CD1c-positive myeloid dendritic cell (primary cell): ENCODE data around the gene NRG4.
"Not testable (repeated sequence)": the region's sequence is repeated elsewhere in the genome, so short reads cannot be mapped to it uniquely, and the experiment has no call there.

Source experiments
- DNase-seq: peaks from one replicate; pipeline ENCODE4 v3.0.0-alpha.2; 2016; ENCODE audit errors: extremely low spot score

The NRG4 gene

DNA sequence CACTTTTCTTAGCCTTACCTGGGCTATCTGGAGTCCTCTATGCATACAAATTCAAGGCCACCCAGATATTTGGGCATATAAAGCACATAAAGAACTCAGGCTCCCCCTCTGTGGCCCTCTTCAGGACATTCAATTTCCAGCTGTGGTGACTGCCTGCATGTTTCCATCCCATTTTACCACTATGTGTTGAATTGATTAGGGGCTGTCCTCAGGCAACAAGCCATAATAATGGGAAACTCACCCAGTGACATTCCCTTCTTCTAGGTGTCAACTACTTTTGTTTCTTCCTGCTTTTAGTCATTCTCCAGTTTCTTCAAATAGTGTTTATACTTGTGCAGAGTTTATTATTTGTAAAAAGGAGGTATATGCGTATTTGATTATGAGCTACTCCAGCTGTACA lies 18.0 kb downstream of the NRG4 start:
- no peak for DNase-seq

GRCh38 chr15:75992897-75993296 lies 19.3 kb downstream of the NRG4 start:
- no peak for DNase-seq

- DNase-seq = no peak
These were observed 22.3 kb downstream of the NRG4 start for GRCh38 chr15:75989875-75990274.

DNA sequence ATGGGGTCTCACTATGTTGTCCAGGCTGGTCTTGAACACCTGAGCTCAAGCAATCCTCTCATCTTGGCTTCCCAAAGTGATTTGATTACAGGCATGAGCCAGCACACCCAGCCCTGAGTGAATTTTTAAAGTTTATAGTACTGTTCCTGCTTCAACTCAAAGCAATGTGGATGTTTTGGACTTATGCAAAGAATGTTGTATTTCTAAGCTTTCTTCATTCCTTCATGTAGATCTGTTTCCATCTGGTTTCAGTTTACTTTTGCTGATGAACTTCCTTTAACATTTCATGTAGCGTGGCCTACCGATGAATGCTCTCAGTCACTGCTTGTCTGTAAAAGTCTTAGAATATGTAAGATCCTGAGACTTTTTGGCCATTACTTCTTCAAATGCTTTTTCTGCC lies 23.2 kb downstream of the NRG4 start:
- DNase-seq = no peak

- no peak for DNase-seq
These were observed 26.3 kb downstream of the NRG4 start for GRCh38 chr15:75985971-75986370.

DNA sequence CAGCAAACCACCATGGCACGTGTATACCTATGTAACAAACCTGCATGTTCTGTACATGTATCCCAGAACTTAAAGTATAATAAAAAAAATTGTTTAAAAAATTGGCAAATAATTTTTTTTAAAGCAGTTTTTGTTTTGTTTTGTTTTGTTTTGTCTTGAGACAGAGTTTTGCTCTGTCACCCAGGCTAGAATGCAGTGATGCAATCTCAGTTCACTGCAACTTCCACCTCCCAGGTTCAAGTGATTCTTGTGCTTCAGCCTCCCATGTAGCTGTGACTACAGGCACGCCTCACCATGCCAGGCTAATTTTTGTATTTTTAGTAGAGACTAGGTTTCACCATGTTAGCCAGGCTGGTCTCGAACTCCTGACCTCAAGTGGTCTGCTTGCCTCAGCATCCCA lies 27.5 kb downstream of the NRG4 start:
- DNase-seq = not testable (repeated sequence)

DNA sequence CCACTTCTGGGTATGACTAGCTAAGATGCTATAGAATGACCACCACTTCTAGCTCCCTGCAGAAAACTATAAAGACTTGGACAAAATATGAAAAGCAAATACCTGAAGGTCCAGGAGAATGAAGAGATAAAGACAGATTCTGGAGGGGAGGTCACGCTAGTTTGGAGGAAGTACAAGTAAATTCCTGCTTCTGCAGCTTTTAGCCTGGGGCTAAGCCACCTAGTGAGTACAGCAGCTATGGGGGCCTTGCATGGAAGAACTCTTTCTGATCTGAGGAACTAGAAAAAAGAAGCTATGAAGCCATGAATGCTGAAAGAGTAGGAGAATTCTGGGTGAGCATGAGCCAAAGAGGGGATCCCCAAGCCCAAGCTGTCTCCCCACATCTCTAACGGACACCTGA lies 29.8 kb downstream of the NRG4 start:
- DNase-seq = no peak

DNA sequence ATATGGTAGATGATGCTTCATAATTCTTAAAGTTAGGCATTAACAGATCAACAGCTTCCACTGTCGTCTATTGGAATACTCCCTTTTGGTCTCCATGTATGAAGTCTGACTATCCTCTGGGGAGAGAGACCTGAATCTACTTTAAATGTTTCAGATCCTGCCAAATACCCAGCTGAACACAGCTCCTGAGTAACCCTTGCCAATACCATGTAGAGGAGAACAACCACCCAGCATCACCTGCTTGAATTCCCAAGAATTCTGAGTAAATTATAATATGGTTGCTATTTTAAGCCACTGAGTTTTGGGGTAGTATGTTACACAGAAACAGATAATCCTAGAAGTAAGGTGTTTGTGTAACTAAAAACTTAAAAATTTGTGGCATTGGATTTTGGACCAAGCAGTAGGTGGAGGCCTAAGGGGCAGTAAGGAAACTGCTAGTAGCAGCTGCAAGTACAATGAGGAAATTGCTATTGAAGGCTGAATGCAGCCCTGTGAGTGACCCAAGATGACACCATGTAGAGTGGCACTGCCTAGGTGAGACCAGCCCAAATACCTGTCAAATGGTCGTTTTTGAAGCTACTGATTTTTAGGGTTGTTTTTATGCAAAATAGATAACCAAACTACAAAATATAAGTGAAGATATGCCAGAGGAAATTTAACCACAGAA lies 30.9 kb downstream of the NRG4 start:
- no peak for DNase-seq

- not testable (repeated sequence) for DNase-seq
These were observed 35.5 kb downstream of the NRG4 start for GRCh38 chr15:75976766-75977165.

- no peak for DNase-seq
These were observed 46.2 kb downstream of the NRG4 start for GRCh38 chr15:75966073-75966472.

- DNase-seq = no peak
These were observed 50.9 kb downstream of the NRG4 start for GRCh38 chr15:75961331-75961730.

DNA sequence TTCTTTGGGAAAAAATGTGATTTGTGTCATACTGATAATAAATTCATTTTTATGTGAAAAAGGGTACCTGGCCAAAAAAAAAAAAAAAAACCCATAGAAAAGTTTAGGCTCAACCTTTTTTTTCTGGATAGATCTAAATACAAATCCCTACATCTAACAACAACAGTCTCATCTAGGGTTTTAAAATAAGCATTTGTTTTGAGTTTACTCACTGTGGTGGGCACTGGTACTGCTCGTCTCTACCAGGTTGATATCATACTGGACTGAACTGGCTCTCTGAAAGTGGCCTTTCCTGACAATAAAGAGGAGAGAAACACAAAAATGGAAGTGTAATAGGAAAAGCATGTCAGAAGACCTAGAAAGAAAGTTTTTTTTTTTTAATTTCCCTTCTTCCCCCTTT lies 56.5 kb downstream of the NRG4 start:
- DNase-seq = no peak

GRCh38 chr15:75952525-75952924 lies 59.7 kb downstream of the NRG4 start:
- no peak for DNase-seq

DNA sequence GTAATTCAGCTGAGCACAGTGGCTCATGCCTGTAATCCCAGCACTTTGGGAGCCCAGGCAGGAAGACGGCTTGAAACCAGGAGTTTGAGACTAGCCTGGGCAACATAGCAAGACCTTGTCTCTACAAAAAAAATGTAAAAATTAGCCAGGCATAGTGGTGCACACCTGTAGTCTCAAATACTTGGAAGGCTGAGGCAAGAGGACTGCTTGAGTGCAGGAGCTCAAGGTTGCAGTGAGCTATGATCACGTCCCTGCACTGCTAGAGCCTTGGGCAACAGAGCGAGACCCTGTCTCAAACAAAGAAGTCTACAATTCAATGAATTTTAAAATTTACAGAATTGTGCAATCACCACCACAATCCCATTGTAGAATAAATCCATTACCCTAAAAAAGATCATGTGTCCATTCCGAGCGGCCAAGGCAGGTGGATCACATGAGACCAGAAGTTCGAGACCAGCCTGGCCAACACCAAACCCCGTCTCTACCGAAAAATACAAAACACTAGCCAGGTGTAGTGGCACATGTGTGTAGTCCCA lies 63.4 kb downstream of the NRG4 start:
- DNase-seq = no peak

GRCh38 chr15:75947092-75947491 lies 65.1 kb downstream of the NRG4 start:
- DNase-seq = no peak

- DNase-seq = peak; percentile 47
These were observed 66.3 kb downstream of the NRG4 start for GRCh38 chr15:75945953-75946352.

DNA sequence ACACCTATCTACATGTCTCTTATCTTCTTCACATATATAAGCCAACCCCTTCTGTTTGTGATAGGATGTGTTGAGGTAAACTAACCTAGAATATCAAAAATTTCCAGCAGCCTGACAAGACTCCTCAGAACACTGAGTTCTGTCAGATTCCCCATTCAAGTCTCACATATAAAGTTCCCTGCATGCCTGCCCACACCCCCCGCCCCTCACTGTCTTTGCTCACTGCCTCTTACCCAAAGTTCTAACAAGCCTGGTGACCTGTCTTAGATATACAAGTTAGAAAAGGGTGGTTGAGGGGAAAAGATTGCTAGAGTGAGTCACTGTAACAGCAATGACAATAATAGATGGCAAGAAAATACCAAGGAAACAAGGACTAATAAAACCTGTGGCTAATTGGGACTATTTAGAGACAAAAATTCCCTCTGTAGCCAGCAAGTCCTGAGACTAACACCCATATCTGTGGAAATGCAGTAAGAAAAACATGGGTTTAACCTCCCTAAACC lies 68.5 kb downstream of the NRG4 start:
- DNase-seq = no peak

DNA sequence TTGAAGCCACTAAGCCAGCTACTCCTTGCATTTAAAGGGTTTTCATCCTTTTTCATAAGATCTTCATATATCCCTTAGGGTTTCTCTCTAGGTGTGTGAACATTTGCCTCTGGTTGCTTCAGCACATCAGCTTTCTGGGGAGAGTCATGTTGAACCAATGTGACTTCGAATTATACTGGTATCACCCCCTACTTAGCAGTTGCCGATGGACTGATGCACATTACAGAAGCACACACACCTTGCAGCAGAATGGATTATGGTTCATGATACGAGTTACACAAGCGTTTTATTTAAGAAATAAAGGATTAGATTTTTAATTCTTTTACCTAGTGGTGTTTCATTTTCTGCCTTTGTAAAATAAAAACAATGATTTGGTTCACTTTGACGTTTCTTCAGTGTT lies 69.0 kb downstream of the NRG4 start:
- no peak for DNase-seq

- DNase-seq = no peak
These were observed 69.8 kb downstream of the NRG4 start for GRCh38 chr15:75942464-75942863.

DNA sequence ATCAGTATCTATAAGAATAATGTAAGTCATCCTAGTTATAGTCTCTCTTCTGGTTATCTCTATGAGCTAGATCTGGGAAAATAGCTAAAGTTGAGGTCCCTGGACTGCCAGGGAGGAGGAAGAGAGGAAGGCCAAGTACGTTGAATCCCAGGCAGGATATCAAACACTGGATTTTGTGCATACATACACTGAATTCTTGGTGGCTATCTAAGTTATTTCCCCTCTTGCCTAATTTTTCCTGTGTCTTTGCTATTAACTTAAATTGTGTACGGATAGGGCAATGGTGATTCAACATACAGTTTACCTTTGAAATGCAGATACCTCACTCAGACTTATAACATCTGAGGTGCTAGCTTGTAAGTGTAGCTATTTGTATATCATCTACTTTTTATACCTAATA lies 81.4 kb downstream of the NRG4 start:
- DNase-seq = no peak

- DNase-seq = no peak
These were observed 82.2 kb downstream of the NRG4 start for GRCh38 chr15:75929799-75930565.

DNA sequence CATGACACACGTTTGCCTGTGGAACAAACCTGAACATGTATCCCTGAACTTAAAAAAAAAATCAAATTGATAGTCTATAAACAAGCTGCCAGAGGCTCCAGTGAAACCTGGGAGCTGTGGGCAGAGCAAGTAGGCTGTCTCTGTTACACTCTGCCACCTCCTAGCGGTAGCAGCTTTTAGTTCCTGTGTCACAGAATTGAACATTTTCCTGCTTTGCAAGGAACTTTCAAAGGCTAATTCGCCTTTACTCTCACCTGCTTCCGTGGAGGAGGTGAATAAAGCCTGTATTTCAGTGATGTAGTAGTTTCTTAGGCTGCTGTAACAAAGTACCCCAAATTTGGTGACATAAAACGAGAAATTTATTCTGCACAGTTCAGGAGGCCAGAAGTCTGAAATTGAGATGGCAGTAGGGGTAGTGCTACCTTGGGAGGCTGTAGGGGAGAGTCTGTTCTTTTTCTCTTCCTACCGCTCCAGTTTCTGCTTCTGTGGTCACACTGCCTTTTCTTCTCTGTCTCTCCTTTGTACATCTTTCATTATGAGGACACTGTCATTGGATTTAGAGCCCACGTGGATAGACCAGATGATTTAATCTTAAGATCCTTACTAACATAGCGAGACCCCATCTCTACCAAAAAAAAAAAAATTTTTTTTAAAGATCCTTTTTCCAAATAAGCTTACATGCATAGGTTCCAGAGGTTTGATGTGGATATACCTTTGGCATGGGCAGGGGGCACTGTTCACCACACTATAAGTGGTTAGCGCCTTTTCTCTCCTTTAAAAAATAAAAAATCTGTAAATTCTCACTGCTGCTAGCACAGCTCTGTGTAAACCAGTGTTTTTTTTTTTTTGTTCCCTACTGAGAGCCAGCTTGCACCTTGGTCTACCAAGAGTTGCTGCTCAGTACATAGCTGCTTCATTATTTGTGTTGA lies 83.3 kb downstream of the NRG4 start:
- DNase-seq = no peak
